NCI-H446 treated with DMSO at 0.1 percent for 48 hours (cell line): ENCODE data around the gene ANKK1.

Experiments used
- DNase-seq: peaks from one replicate; lab custom pipeline; 2025; lab: John Stamatoyannopoulos, UW

Gene ANKK1

GRCh38 chr11:113377681-113378412, 9.7 kb upstream of the ANKK1 start:
- peak; percentile 64 for DNase-seq

- no peak for DNase-seq
Measured at GRCh38 chr11:113378692-113379091, 8.9 kb upstream of the ANKK1 start.

GRCh38 chr11:113382121-113382520, 5.5 kb upstream of the ANKK1 start:
- no peak for DNase-seq

DNA sequence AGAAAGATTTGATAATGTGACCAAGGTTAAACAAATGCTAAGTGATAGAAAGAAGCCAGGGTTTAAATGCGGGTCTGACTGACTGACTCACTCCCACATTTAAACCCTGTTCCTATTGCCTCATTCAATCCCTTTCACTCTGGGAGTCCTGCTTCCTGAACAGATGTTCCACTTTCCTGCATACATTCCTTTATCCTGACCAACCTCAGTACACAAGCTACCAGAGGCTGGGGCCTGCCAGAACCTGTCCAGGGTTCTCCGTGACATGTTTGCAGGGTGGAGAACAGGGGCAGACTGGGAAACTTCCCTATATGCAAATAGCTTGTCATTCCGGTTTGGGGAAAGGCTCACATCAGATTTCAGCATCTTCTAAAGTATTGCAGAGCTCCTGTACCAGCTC, 3.0 kb upstream of the ANKK1 start:
- DNase-seq: peak; percentile 68

DNA sequence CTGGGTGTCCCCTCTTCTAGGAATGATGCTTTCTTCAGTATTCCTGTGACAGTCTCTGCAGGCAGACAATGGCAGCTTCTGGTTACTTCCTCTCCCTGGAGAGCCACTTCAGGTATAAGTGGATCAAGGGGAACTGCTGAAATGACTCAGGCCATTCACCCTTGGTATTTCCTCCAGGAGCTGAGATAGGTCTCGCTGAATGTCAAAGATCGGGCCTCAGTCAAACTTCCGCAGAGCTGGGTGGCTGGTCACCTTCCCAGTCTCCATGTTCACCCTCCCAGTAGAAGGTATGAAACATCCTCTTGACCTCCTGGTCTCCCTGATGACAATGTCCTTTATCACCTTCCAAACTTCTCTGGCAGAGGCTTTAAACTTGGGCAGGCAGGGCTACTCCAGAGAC, 1.8 kb upstream of the ANKK1 start:
- DNase-seq: no peak

DNA sequence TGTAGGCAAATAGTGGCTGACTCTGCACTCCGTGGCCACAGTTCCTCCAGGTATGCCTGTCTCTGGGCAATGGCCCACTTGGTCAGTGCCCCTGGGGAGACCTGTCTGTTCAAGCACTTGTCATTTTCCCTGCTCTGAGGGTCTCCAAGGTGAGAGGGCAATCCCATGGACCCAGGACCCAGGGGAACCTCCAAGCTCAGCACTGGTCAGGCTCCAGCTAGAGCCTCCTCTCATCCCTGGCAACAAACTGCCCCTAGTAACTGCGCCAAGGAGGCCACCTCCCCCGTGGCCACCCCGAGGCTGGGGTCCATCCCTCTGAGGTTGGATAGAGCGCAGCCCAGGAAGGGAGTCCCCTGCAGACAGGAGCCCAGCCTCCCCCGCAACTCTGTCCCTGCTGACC, 713 bp upstream of the ANKK1 start:
- DNase-seq: no peak

DNA sequence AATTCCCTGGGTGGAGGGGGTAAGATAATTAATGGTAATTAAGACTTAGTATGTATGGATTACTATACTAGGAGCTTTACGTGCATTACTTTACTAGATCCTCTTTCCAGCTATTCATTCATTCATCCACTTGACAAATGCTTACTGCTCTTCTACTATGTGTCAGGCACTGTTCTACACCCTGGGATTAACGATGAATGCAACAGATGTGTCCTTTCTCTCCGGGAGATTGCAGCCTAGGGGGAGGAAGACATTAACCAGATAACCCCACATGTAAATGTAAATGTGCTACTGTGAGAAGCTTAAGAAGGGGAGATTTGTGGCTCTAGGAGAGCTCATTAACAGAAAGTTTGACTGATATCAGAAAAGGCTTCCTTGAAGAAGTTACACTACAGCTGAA, 1.7 kb downstream of the ANKK1 start:
- DNase-seq: no peak

DNA sequence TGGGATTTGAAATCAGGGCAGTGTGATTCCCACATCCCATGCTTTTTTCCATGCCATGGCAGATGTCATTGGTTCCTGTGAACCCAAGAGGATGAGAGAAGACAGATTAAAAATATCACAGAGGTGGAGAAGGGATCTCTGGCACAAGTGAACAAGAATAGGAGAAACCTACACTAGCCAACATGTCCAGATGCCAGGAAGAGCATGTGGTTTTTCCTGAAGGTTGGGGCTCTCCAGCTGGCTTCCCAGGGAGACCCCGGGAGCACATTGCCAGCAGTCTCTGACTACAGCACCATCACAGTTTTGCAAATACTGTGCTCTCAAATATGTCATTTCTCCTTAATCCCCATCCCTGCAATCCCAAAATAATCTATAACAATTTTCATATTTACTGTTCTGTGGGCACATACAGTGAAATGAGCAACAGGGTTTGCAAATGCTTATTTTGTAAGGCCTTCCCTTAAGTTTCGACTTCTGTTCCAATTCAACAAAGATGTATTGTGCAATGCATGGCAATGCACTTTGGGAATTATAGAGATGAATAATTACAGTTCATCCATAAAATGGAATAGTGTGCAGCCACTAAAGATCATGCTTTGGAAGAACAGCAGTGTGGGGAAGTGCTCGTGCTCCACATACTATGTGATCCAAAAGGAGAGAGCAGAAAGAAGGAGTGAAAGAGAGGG, 4.8 kb downstream of the ANKK1 start:
- DNase-seq: peak; percentile 31

DNA sequence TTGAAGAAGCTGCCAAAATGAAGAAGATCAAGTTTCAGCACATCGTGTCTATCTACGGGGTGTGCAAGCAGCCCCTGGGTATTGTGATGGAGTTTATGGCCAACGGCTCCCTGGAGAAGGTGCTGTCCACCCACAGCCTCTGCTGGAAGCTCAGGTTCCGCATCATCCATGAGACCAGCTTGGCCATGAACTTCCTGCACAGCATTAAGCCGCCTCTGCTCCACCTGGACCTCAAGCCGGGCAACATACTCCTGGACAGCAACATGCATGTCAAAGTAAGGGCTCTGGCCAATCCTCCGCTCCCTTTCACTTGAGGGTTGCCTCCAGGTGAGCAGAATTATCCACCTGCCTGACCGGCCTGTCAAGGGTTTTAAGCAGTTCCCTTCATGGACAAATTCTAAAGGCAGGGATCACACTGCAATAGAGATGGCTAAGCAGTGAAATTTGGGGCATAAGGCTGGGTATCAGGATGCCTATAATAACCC, 6.0 kb downstream of the ANKK1 start:
- DNase-seq: no peak

DNA sequence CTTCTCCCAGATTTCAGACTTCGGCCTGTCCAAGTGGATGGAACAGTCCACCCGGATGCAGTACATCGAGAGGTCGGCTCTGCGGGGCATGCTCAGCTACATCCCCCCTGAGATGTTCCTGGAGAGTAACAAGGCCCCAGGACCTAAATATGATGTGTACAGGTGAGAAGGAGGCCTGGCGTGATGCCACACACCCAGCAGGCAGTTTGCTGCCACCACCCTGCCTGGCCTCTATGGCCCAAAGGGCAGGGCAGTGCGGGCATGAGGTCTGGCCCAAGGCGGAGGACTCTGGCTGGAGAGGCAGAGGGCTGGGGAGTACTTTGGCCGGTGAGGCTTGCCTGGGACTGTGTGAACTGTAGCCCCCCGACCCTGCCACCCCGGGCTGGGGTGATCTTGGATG, 7.3 kb downstream of the ANKK1 start:
- DNase-seq: no peak

DNA sequence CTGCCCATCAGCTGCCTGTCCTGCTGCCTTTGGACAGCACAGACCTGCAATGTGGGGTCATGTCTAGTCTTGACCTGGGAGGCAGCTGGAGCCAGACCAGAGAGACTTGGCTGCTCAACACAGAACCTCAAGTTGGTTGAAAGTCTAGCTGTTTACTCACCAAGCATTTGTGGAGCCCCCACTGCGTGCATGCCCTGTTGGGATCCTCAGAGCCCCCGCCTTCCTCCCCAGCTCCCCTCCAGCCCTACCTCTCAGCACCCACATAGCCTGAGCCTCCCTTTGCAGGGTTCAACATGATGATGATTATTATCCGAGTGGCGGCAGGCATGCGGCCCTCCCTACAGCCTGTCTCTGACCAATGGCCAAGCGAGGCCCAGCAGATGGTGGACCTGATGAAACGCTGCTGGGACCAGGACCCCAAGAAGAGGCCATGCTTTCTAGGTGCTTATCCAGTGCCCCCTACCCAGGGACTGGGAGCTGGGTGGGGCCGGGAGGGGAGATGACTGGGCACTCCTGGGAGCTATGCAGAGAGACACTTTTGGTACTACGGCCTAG, 8.3 kb downstream of the ANKK1 start:
- DNase-seq: no peak

GRCh38 chr11:113396690-113397089, 9.1 kb downstream of the ANKK1 start:
- no peak for DNase-seq

GRCh38 chr11:113397212-113397611, 9.6 kb downstream of the ANKK1 start:
- DNase-seq: no peak

GRCh38 chr11:113397821-113398220, 10.2 kb downstream of the ANKK1 start:
- no peak for DNase-seq

- DNase-seq: no peak
Measured at GRCh38 chr11:113398669-113399430, 11.3 kb downstream of the ANKK1 start.

DNA sequence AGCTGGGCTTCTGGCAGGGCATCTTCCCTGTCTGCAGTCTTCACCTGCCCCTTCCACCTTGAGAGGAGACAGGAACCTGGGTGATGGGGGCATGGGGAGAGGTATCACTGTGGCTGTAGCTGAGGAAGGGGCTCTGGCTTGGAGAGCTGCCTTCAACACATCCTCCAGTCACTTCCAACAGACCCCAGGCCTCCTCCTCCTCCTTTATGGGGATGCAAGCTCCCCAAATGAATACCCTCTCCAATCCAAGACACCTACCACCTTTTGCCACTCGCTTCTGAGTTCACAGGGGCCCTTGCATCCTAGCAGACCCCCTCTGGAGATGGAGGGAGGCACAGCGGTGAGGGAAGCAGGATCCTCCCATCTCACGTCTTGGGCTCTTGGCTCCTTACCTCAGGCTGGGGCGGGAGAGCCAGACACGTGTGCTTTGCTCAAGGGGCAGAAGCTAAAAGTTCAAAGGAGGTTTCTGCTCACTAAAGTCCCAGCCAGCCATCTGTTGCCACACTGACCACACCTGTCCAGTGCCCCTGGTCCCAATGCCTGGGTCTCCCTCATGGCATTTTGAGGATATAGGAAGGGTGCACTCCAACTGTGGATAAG, 13.2 kb downstream of the ANKK1 start:
- no peak for DNase-seq

DNA sequence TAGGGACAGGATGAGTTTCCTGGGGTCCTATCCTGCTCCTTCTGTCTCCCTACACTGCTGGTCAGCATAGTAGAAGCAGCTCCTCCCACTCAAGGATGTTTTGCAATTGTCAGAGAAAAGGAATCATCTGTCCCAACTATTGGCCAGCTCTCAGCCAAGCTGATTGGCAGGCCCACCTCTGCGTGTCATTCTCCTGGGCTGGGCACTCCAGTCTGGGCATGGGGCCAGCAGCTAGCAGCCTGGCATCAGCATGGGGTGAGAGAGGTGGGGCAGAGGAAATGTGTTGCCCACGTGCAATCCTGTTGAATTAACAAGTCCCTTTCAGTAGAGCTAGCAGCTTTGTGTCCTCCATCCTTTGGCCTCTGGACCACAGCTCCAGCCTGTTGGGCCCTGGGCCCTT, 14.1 kb downstream of the ANKK1 start:
- DNase-seq: peak; percentile 92

DNA sequence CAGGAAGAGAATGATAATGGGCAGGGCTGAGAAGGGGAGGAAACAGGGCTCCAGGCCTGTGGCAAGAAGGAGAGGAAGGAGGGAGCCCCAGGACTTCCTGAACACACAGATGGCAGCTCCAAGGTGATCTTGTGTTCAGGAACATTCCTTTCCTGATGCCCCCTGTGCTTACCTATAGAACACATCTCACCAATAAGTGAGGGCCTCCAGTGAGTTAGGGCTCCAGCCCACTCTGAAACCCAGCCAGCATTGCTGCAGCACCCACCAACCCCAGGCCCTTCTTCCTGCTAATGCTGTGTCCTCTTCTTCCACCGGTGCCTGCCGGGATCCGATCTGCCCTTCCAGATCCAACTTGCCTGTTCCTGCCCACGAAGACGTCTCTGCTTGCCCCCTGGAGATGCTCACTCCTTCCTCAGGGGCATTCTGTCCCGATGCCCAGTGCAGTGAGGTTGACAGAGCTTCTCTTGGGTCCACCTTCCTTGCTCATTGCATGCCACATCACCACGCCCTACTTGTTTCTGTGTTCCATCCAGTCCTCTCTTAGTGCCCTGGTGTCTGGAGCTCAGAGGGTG, 17.4 kb downstream of the ANKK1 start:
- no peak for DNase-seq

DNA sequence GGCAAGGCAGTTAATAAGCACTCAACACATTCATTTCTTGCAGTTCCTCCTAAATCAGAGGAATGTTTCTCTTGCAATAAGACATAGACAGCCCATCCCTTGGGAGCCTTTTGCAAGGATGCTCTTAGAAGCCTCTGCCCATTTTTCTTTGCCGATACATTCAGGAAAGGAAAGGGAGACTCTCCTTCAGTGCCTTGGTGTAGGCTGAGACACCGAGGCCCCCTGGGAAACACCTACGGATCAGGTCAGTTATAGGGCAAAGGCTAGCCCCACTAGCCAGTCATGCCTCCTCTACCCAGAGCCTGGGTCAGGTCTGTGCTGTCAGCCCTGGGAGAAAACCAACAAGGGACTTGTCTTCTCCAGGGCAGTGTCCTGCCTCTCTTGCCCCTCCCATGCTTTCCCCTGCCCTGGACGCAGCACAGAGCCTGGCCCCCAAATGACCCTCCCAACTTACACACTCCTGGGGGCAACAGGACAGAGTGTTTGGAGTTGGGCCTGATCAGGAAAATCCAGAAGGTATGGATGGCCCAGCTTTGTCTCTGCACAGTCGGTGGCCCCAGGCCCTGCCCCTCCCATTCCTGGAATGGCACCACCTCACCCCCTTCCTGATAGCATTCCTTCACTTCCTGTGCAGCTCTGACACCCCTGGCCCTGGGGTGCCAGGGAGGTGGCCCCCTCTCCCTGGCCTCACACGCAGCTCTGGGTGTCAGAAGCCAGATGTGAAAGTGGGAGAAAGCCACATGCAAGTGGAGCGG, 18.3 kb downstream of the ANKK1 start:
- DNase-seq: no peak

DNA sequence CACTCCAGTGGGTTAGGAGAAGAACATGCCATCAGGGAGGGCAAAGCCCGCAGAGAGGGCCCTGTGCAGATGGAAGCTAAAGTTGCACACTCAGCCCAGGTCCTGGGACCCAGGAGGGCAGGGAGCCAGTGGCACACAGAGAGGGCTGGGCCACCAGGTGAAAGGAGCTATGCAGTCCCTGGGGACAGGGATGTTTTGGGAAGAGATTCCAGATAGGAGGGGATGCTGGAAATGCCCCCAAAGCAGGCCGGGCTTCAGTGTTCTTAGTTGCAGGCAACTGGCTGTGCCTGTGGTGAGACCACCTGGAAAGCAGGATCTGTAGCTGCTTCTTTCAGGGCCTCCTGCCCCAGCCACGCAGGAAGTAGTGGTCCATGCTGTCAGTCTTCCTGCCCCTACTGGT, 19.6 kb downstream of the ANKK1 start:
- no peak for DNase-seq

DNA sequence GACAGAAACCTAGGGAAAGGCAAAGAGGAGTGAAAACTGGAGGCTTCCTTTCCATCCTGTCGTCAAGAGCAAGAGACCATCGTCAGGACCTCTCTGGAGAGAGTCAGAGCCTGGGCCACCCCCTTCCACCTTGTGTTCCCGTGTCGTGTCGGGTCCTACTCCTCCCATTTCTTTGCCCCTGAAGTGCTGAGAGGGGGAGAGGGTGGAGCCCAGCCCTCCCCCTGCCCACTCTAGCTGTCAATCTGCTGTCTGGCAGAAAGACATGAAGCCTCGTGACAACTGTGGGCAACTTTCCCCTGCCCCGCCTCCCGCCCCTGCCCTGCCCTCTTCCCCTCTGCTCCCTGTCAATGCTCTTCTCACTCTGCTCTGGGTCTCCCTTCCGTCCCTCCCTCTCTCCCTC, 20.6 kb downstream of the ANKK1 start:
- DNase-seq: no peak
